Left lung (tissue), 10 donors: ENCODE measurements around the gene LAMTOR2. TPM values are rescaled to one million over a fixed set of nuclear protein-coding genes. Genes with fewer than 3 reads are reported as not detected.

Source experiments
- ATAC-seq: fragments of 200-7000 bp; cut with Tn5 transposase; one replicate; pipeline ENCODE4 v1.9.1; 2020; ENCODE audit warnings: moderate library complexity
- DNase-seq, 4 donors: peaks; one replicate each; pipeline ENCODE4 v3.0.0-alpha.2; 2013 to 2020
- H3K27ac ChIP-seq, 2 donors: fragments of 200-600 bp; sonication (generic) in 1 of 2; one replicate each; pipeline versions ENCODE4 v1.5.0 to v1.8.0; 2020 to 2021
- H3K27me3 ChIP-seq, 2 donors: fragments of 200-600 bp; sonication (generic) in 1 of 2; one replicate each; pipeline versions ENCODE4 v1.5.0 to v1.8.0; 2020 to 2021
- H3K36me3 ChIP-seq, 2 donors: fragments of 200-600 bp; sonication (generic) in 1 of 2; one replicate each; pipeline versions ENCODE4 v1.5.0 to v1.8.0; 2020 to 2021
- H3K4me1 ChIP-seq, 2 donors: fragments of 200-600 bp; one replicate each; pipeline ENCODE4 v1.8.0; 2021
- H3K4me3 ChIP-seq, 2 donors: fragments of 200-600 bp; sonication (generic) in 1 of 2; one replicate each; pipeline versions ENCODE4 v1.5.0 to v1.8.0; 2020 to 2021; ENCODE audit warnings: mild to moderate bottlenecking in 1 of 2
- H3K9me3 ChIP-seq, 2 donors: fragments of 200-600 bp; sonication (generic) in 1 of 2; one replicate each; pipeline versions ENCODE4 v1.5.0 to v1.8.0; 2020 to 2021
- CTCF ChIP-seq, 2 donors: fragments of 200-600 bp; sonication (generic) in 1 of 2; IDR thresholded peaks; one replicate each; pipeline versions ENCODE4 v1.5.0 to v1.8.0; 2021; ENCODE audit warnings: antibody characterized with exemption in 2 of 2
- intact Hi-C, 2 donors: fragments of 100-400 bp; cut with DNase I; formaldehyde crosslinking; loops; one replicate each; pipeline versions ENCODE4 v1.11.2 to v1.14.2; 2022
- polyA plus RNA-seq, 6 donors: library from polyadenylated mRNA; unstranded; fragments of 120-200 nt; gene quantifications; one replicate each; pipeline ENCODE4 v1.2.1, GENCODE V29; 2013; ENCODE audit not compliant: insufficient read length in 6 of 6
- total RNA-seq, 2 donors: library from RNA; stranded (reverse); fragmentation: NEBNext Ultra II Directional; extraction: Animal tissue kit (Norgen Biotek cat#: 25700); gene quantifications; one replicate each; pipeline ENCODE4 v1.2.1, GENCODE V29; 2021
- donor health status: DM: no; HTN: yes; CAD: no.
- donor health status: DM: no; HTN: no; CAD: no.

Gene LAMTOR2
- total and polyA plus RNA-seq, 8 donors = 39.0 to 71.0 (median 48.3) TPM

- H3K4me1 ChIP-seq = peaks cover 7 to 29% of the 10 kb centered on the region in 2 donors
- ATAC-seq (no peak), DNase-seq (no peak)
- peak overlapping the region; percentile 92 for H3K27ac ChIP-seq
- H3K9me3 ChIP-seq = no peaks in the 10 kb centered on the region
- peak overlapping the region; percentile 59 to 63 for H3K4me3 ChIP-seq
- intact Hi-C loops = no loop called here
- peaks cover 0 to 11% of the 10 kb centered on the region in 2 donors for H3K36me3 ChIP-seq
- H3K27me3 ChIP-seq = no peaks in the 10 kb centered on the region
- TF ChIP-seq CTCF (IDR thresholded peaks at IDR 0.05) = no peak
Observed at GRCh38 chr1:156055281-156056048, 883 bp downstream of the LAMTOR2 start.

- H3K9me3 ChIP-seq = no peaks in the 10 kb centered on the region
- H3K4me3 ChIP-seq = peak overlapping the region in 1 of 2 donors; percentile 63
- TF ChIP-seq CTCF (IDR thresholded peaks at IDR 0.05) = no peak
- H3K27ac ChIP-seq = no peak overlapping the region
- ATAC-seq (no peak), DNase-seq (no peak)
- no peaks in the 10 kb centered on the region for H3K27me3 ChIP-seq
- H3K4me1 ChIP-seq = peaks cover 7 to 29% of the 10 kb centered on the region in 2 donors
- intact Hi-C loops = no loop called here
- H3K36me3 ChIP-seq = peaks cover 0 to 11% of the 10 kb centered on the region in 2 donors
Observed at GRCh38 chr1:156056326-156056849, 1.8 kb downstream of the LAMTOR2 start.

- Histone ChIP-seq H3K4me1 (peaks cover 0 to 5% of the 10 kb centered on the region in 2 donors), H3K27ac (peak within 1 kb of the TSS; percentile 13 to 28), H3K27me3 (no peaks in the 10 kb centered on the region), H3K4me3 (peak within 1 kb of the TSS; percentile 22 to 47), H3K9me3 (no peaks in the 10 kb centered on the region), H3K36me3 (peaks cover 0 to 11% of the 10 kb centered on the region in 2 donors)
- DNase-seq (peak in 2 of 4 donors; percentile 79 to 88), ATAC-seq (peak; percentile 90)
- no peak for TF ChIP-seq CTCF (IDR thresholded peaks at IDR 0.05)
- intact Hi-C loops = no loop called here
Observed at GRCh38 chr1:156060937-156061636, 6.5 kb downstream of the LAMTOR2 start, which contains the start of gene RAB25. TSS of gene RAB25 (plus strand) at chr1:156061160. CDS start at chr1:156061401, 241 bp downstream.

GRCh38 chr1:156062189-156062588 is 7.6 kb downstream of the LAMTOR2 start:
- DNase-seq = no peak
- intact Hi-C loops = no loop called here
- no peak overlapping the region for H3K27ac ChIP-seq

More at GRCh38 chr1:156062189-156062588, 7.6 kb downstream of the LAMTOR2 start:
- Histone ChIP-seq H3K4me1 (peaks cover 0 to 5% of the 10 kb centered on the region in 2 donors), H3K36me3 (peaks cover 0 to 7% of the 10 kb centered on the region in 2 donors), H3K4me3 (peak overlapping the region; percentile 22 to 47), H3K9me3 (no peaks in the 10 kb centered on the region), H3K27me3 (no peaks in the 10 kb centered on the region)
- peak; percentile 42 for ATAC-seq
- TF ChIP-seq CTCF (IDR thresholded peaks at IDR 0.05) = no peak
